ENCODE results near the gene PTMA.
A peak's percentile ranks its signal among the peaks of the same experiment; 100 is the strongest.

Gene PTMA

DNA sequence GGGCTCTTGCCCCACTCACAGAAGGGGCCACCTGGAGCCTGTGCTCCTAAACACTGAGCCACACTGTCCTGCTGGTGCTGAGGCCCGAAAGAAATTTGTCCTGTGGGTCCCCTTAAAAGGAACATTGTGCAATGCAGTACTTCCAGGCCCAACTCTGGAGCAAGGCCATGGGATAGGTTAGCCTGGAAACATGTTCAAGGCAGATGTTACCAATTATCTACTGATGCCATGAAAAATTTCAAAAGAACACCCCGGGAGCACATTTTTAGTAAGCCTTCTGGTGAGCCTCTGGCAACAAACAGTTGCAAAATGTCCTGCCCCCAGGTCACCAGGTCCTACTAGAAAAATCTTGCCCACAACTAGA is 12.3 kb upstream of the PTMA start:
- Mint-ChIP-seq H3K27ac (no peak overlapping the region), H3K9me3 (no peaks in the 10 kb centered on the region), H3K4me1 (ENCODE audit: low read depth in 2 of 2) (no peaks in the 10 kb centered on the region), H3K27me3 (no peaks in the 10 kb centered on the region), H3K4me3 (no peak overlapping the region), H3K36me3 (ENCODE audit: insufficient read depth) (peaks cover 2% of the 10 kb centered on the region)
- DNase-seq (no peak), ATAC-seq (replicated peaks) (no peak)

DNA sequence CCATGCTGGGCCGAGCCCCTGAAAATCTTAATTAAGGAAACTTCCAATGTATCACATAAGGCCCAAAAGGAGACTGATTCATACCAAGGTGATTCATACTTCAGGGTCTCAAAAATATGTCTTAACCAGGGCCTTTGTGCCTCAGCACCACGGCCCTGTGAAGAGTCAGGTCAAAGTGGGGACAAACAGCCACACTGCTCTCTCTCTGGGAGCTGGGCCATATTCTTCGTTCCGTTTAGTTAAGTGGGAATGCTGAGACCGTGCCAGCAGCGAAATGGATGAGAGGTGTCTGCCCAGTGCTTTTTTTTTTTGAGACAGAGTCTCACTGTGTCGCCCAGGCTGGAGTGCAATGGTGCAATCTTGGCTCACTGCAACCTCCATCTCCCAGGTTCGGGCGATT is 9.3 kb upstream of the PTMA start:
- DNase-seq (no peak), ATAC-seq (replicated peaks) (no peak)
- H3K4me3 Mint-ChIP-seq, result no peak overlapping the region
- no peaks in the 10 kb centered on the region for H3K9me3 Mint-ChIP-seq
- H3K4me1 Mint-ChIP-seq (ENCODE audit: low read depth in 2 of 2), result peaks cover 0 to under 1% of the 10 kb centered on the region in 2 donors
- H3K27me3 Mint-ChIP-seq, result no peaks in the 10 kb centered on the region
- H3K36me3 Mint-ChIP-seq (ENCODE audit: insufficient read depth), result peaks cover 2% of the 10 kb centered on the region
- H3K27ac Mint-ChIP-seq, result no peak overlapping the region

DNA sequence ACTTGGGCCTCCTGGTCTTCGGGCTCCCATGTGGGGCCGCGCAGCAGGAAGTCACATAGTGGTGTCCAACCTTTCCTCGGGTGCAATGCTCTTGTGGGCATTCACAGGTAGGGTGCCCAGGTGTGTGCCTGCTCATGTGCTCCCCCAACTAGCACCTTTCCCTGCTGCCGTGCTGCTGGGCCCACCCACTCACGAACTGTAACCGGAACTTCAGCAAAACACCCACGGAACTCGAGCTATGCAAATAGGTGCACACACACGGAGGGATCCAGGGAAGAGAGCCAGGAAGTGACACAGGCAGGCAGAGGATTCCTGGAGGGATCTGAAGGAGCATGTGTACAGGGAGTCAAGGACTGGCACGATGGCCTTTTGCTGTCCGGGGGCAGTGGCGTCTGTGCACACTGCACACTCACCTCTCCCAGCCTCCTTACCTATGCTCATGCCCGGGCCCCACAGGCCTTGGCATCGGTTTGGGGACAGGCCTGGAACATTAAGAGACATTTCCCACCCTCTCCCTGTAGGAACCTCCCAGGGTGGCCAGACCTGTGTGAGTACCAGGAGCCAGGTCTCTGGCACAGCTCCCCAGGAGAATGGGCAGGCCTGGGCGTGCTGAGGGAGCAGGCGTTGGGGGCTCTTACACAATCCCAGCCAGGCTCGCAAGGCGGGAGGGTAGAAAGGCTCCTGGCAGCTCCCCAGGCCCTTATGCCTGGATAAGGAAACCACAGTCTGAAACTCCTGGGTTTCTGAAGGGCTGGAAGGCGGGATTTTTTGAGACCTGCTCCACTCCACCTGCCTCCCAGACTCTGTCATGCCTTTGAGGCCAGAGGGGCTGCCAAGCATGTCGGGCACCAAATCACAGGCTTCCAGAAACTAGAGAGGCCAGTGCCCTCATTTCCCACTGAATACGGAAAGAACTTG is 6.6 kb upstream of the PTMA start:
- DNase-seq (no peak), ATAC-seq (replicated peaks) (no peak)
- H3K4me3 Mint-ChIP-seq, result no peak overlapping the region
- H3K4me1 Mint-ChIP-seq (ENCODE audit: low read depth in 2 of 2), result peaks cover 6 to 14% of the 10 kb centered on the region in 2 donors
- no peaks in the 10 kb centered on the region for H3K27me3 Mint-ChIP-seq
- peaks cover 16% of the 10 kb centered on the region for H3K36me3 Mint-ChIP-seq (ENCODE audit: insufficient read depth)
- no peak overlapping the region for H3K27ac Mint-ChIP-seq
- H3K9me3 Mint-ChIP-seq, result no peaks in the 10 kb centered on the region

DNA sequence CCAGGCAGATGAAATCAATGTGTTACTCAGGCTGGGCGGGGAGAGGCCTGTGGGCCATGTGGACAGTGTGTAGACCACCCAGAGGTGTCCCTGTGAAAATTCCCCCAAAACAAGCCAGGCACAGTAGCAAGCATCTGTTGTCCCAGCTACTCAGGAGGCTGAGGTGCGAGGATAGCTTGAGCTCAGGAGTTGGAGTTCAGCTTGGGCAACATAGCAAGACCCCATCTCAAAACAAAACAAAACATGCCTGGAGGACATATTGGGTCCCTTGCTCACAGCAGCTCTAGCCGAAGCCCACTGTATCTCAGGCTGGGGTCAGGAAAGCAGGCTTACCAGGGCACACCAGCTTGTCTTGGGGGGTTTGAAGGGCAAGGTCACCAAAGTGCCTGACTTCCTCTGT is 4.3 kb upstream of the PTMA start:
- Mint-ChIP-seq H3K27me3 (no peaks in the 10 kb centered on the region), H3K36me3 (ENCODE audit: insufficient read depth) (peaks cover 38% of the 10 kb centered on the region), H3K4me3 (no peak overlapping the region), H3K27ac (no peak overlapping the region), H3K9me3 (no peaks in the 10 kb centered on the region), H3K4me1 (ENCODE audit: low read depth in 2 of 2) (peaks cover 6 to 21% of the 10 kb centered on the region in 2 donors)
- DNase-seq, result no peak
- no peak for ATAC-seq (replicated peaks)

DNA sequence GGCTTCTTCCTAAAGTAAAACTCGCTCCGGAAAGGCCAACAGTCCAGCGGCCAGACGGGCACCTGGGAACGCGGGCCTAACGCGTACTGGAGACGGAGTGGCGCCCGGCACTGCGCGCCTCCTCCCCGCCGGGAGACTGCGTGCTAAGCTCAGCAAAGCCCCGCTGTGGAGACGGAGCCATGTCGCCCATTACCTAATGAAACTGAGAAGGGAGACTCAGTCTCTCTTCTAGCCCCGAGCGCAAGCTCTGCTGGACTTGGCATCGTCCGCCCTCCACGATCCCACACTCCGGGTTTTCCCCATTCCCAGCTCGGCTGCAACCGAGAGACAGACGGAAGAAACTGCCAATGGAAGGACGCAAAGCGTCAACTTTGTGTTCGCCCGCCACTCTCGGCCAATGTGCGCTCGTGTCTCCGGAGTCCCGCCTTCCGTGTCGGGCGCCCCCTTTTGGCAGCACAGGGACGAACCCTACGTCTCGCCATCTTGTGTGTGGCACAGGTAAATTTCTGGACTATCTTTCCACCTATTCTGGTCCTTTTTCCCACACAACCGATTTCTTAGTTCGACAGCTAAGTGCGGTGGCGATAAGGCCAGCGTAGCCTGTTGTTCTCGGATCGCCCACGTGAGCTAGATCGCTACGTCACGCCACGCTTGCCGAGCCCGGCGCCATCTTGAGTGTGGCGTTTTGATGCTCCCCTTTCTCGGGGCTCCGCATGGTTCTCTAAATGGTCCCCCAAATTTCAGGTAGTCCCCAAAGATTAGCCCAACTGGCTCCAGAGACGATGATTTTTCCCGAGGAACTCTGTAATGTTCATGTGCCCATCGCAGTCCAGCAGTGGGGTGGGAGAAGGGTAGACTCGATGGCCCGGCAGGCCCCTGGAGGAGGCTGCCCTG is 1.3 kb upstream of the PTMA start:
- no peaks in the 10 kb centered on the region for H3K9me3 Mint-ChIP-seq
- peaks cover 66% of the 10 kb centered on the region for H3K36me3 Mint-ChIP-seq (ENCODE audit: insufficient read depth)
- H3K4me3 Mint-ChIP-seq, result peak overlapping the region; percentile 86 to 98

DNA sequence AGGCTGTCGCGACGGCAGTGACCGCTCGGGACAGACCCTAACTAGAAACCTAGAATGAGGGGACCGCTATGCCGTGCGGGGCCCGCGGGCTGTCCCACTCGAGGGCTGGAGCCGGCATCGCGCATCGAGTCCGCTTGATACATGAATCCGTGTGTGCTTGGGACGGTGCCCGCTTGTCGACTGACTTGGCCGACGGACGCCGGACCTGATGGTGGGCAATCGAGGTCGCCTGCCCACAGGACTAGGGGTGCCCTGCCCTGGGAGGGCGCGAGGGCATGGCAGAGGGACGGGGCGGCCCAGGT is 749 bp upstream of the PTMA start:
- DNase-seq (peak in 1 of 3 experiments; percentile 52), ATAC-seq (replicated peaks) (no peak)
- H3K4me1 Mint-ChIP-seq (ENCODE audit: low read depth in 2 of 2), result peaks cover 24 to 41% of the 10 kb centered on the region in 2 donors
- H3K27ac Mint-ChIP-seq, result peak overlapping the region; percentile 99 to 100
- H3K27me3 Mint-ChIP-seq, result no peaks in the 10 kb centered on the region
- H3K36me3 Mint-ChIP-seq (ENCODE audit: insufficient read depth), result peaks cover 72% of the 10 kb centered on the region
- H3K4me3 Mint-ChIP-seq, result peak overlapping the region; percentile 86 to 98
- H3K9me3 Mint-ChIP-seq, result no peaks in the 10 kb centered on the region

More for the DNA sequence above, 1.3 kb upstream of the PTMA start:
- H3K27me3 Mint-ChIP-seq, result no peaks in the 10 kb centered on the region
- H3K27ac Mint-ChIP-seq, result peak overlapping the region; percentile 99 to 100
- peak; percentile 41 for ATAC-seq (replicated peaks)
- H3K4me1 Mint-ChIP-seq (ENCODE audit: low read depth in 2 of 2), result peaks cover 18 to 35% of the 10 kb centered on the region in 2 donors
- peak; percentile 96 to 98 (median 97) for DNase-seq

DNA sequence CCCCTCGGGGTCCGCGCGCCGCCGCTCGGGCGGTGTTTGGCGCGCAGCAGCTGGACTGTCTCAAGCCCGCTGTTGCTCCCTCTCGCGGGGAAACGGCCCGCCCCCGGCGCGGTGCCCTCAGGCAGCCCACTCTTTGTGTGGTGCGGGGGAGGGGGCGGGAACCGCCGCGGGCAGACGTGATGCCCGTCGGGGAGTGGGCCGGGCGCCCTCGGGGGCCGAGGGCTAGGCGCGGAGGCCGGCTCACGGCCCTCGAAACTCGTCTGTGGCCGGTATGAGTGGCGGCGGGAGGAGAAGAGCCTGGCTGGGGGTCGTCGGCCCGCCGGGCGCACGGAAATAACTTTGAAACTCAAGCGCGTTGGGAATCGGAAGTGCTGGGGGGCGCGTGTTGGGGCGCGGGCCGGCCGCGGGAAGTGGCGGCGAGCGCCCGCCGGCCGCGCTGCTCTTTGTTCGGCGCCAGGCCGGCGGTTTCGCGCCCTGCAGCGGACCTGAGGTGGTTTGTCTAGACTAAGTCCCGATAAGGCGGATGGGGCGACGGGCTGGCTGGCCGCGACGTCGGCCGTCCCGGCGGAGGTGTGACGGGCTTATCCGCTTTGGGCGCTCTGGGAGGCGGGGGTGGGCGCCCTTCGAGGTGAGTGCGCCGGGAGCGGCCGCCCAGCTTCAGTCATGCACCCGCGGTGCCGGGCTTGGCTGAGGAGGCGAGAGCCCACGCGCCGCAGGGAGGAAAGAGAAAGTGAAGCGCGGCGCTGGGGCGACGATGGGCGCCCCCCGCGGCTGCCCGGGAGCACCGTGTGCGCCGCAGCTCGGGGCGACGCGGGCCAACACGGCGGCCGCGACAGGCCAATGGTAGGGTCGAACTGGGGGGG is 679 bp downstream of the PTMA start:
- peak overlapping the region; percentile 99 to 100 for H3K27ac Mint-ChIP-seq
- DNase-seq, result peak; percentile 70 to 72 (median 72)
- peaks cover 84% of the 10 kb centered on the region for H3K36me3 Mint-ChIP-seq (ENCODE audit: insufficient read depth)
- H3K4me1 Mint-ChIP-seq (ENCODE audit: low read depth in 2 of 2), result peaks cover 35 to 49% of the 10 kb centered on the region in 2 donors
- no peaks in the 10 kb centered on the region for H3K27me3 Mint-ChIP-seq
- ATAC-seq (replicated peaks), result peak; percentile 2
- peak overlapping the region; percentile 96 to 98 for H3K4me3 Mint-ChIP-seq
- no peaks in the 10 kb centered on the region for H3K9me3 Mint-ChIP-seq

DNA sequence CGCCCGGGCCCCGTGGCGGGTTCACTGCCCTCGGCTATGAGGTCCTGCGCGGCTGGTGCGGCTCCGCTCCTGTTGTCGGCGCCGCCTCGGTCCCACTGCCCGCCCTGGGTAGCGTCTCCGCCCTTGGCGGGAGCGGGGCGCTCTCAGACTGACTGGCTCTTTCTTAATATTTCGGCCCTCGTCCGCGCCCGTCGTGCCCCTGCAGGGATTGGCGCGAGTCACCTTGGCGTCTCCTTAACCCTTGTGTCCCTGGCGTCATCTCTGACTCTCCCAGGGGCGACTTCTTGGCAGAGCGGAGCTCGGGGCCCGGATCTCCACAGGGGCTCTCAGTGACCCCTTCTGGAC is 1.3 kb downstream of the PTMA start:
- Mint-ChIP-seq H3K4me3 (peak overlapping the region; percentile 96 to 98), H3K27ac (peak overlapping the region; percentile 99 to 100), H3K9me3 (no peaks in the 10 kb centered on the region), H3K27me3 (no peaks in the 10 kb centered on the region), H3K36me3 (ENCODE audit: insufficient read depth) (peaks cover 90% of the 10 kb centered on the region), H3K4me1 (ENCODE audit: low read depth in 2 of 2) (peaks cover 37 to 50% of the 10 kb centered on the region in 2 donors)
- peak in 2 of 3 experiments; percentile 36 to 56 for DNase-seq
- no peak for ATAC-seq (replicated peaks)

DNA sequence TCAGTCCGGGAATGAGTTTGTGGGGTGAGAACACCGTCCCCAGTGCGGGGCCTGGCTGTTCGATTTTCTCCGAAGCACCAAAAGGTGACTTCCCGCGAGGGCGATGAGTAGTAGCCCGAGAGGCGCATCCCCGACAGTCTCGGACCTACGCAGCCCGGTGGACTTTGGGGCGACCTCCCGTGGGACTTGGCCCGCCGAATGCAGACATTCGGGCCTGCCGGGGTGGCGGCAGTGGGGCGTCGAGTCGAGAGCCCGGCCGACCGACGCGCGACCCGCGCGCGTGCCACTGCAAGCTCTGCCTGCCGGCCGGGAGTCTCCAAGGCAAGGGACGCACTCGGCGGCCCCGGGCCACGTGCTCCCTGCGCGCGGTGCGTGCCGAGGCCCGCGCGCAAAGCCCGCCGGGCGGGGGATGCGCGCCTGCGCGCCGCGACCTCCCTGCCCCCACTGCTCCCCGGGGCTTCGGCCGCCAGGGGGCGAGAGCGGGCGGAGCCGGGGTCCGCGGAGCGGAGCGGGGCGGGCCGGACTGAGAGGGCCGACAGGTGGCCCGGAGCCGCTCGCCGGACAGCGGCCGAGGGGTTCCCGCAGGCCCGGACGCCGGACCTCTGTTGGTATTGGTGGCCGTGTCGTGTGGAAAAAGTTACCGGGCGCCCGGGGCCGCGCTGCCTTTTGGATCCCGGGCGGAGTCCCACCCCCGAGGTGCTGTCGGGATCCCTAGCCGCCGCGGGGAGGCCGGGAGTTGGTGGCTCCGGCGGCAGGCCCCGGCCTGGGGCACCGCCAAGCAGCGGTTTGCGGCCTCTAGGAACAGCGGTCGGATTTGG is 1.9 kb downstream of the PTMA start:
- H3K4me1 Mint-ChIP-seq (ENCODE audit: low read depth in 2 of 2), result peaks cover 41 to 49% of the 10 kb centered on the region in 2 donors

DNA sequence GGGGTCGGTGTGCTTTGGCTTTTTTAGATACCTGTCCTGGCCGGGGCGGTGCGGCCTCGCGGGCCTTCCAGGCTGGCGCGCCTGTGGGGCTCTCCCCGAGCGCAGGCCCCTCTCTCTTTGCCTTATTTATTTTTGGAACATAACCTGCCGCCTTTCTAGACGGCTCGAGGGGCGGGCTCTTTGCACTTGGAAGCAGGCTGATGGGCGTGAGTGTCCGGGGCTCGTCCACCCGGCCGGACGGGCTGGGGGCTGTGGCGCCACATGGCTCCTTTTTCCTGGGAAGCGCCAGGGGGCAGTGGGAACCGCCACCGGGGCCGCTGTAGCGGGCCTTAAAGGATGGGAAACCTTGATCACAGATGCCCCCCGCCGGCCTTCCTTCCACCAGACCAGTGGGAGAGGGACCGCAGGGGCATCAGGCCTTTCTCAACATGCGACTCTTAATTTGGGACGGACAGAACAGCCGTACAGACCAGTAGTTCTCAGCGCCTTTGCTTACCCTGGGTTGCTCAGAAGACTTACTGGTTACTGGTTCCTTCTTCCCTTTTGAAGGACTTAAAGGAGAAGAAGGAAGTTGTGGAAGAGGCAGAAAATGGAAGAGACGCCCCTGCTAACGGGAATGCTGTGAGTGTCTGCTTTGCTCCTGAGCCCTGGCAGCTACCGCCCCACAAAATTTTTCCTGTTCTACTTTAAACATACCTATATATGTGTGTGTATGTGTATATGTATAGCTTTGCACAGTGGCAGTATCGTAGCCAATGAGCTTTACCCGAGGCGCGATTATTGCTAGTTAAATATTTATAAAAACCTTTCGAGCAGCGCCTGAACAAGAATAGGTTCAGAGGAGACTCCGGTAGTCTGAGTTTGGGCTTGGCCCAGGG is 2.7 kb downstream of the PTMA start:
- DNase-seq, result peak in 1 of 3 experiments; percentile 16
- ATAC-seq (replicated peaks), result no peak
- Mint-ChIP-seq H3K4me1 (ENCODE audit: low read depth in 2 of 2) (peaks cover 41 to 50% of the 10 kb centered on the region in 2 donors), H3K36me3 (ENCODE audit: insufficient read depth) (peaks cover 98% of the 10 kb centered on the region), H3K4me3 (peak overlapping the region; percentile 96 to 98), H3K27me3 (no peaks in the 10 kb centered on the region), H3K27ac (peak overlapping the region; percentile 99 to 100), H3K9me3 (no peaks in the 10 kb centered on the region)

More for the DNA sequence above, 1.9 kb downstream of the PTMA start:
- Mint-ChIP-seq H3K9me3 (no peaks in the 10 kb centered on the region), H3K27ac (peak overlapping the region; percentile 99 to 100), H3K4me3 (peak overlapping the region; percentile 96 to 98), H3K27me3 (no peaks in the 10 kb centered on the region), H3K36me3 (ENCODE audit: insufficient read depth) (peaks cover 96% of the 10 kb centered on the region)
- peak; percentile 21 for ATAC-seq (replicated peaks)
- DNase-seq, result peak; percentile 85 to 95 (median 92)

DNA sequence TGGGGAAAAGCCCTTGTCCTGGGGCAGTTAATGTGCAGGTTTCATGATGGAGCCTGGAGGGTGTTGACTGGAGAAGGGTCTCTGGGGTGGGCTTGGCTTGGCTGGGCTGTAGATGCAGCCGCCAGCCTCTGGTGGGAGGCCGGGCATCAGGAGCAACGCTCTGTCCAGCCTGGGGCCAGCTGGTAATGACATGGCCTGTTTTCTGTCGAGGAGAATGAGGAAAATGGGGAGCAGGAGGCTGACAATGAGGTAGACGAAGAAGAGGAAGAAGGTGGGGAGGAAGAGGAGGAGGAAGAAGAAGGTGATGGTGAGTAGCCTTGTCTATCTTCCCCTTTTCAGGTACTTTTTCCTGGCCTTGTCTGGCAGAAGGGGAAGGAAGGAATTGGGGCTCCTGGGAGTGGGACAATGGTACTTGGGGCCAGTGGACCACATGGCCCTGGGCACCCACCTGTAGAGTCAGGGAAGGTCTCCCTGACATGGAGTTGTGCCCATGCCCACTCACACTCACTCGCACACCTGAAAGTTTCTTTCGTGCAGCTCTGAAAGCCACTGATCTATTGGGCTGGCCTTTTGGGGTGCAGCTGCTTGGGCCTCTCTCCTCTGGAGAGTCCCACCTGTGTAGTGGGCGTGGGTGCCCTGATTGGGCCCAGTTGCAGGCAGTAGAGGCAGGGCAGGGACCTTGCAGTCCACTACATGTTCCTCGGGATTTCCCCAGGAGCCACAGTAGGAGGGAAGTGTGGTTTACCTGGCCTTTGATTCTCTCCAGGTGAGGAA is 3.5 kb downstream of the PTMA start:
- DNase-seq (peak in 1 of 3 experiments; percentile 18), ATAC-seq (replicated peaks) (no peak)
- Mint-ChIP-seq H3K27ac (peak overlapping the region; percentile 99 to 100), H3K4me1 (ENCODE audit: low read depth in 2 of 2) (peaks cover 39 to 44% of the 10 kb centered on the region in 2 donors), H3K4me3 (peak overlapping the region; percentile 96 to 98), H3K27me3 (no peaks in the 10 kb centered on the region), H3K9me3 (no peaks in the 10 kb centered on the region), H3K36me3 (ENCODE audit: insufficient read depth) (peaks cover 90% of the 10 kb centered on the region)
